HG02571 (cell line): ENCODE results near the gene ZNF714.

Source experiments
- ATAC-seq: cut with Tn5 transposase; IDR thresholded peaks from one replicate; pipeline ENCODE4 v1.9.1; 2021; ENCODE audit warnings: mild to moderate bottlenecking, moderate library complexity; ENCODE audit not compliant: unreplicated experiment

The ZNF714 gene

DNA sequence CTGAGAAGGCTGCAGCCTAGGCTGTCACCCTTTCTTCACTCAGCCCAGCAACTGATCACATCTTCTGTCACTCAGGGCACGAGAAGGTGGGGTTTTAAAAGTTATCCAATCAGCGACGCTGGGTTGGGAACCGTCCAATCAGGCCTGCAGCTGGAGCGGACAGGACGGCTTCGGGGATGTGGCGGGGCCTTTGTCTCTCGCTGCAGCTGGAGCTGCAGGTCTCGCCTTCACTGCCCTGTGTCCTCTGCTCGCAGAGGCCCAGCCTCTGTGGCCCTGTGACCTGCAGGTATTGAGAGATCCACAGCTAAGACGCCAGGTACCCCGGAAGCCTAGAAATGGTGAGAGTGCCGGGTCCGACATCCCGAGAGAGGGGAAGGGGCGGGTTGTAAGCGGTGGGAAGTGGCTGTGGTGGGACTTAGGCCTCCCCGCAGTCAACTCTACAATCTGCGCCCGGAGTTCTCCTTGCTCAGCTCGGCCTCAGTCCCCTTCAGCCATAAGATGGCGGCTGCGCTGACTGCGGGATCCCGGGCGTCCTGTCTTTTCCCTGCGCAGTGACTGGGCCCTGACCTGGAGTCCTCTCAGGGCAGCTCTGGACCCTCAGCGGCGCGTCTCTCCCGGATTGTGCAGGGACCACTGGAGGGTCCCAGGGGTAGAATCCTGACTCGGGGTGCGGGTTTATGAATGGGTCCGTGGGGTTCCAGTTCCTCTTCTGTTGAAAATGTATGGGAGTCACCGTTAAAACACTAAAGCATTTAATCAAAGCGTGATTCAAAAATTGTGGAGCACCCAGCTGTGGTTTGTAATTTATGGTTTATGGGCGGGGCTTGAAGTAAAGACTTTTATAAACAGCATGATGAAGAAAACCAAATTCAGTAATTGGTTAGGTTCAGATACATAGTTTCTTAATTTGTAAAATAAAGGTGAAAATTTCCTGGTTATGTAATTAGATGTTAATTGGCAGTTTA, at the start of gene ZNF714:
ZNF714 (plus strand) TSS at position 193 of the 965 bp plus-strand sequence. CDS start 16,066 bp downstream, outside the sequence.
- peak; percentile 96 for ATAC-seq

DNA sequence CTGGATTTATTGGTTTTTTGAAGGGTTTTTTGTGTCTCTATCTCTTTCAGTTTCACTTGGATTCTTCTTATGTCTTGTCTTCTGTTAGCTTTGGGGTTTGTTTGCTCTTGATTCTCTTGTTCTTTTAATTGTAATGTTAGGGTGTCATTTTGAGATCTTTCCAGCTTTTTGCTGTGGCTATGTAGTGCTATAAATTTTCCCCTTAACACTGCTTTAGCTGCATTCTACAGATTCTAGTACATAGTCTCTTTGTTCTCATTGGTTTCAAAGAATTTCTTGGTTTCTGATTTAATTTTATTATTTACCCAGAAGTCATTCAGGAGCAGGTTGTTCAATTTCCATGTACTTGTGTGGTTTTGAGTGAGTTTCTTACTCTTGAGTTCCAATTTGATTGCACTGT, 37.0 kb upstream of the ZNF714 start:
- ATAC-seq = no peak

DNA sequence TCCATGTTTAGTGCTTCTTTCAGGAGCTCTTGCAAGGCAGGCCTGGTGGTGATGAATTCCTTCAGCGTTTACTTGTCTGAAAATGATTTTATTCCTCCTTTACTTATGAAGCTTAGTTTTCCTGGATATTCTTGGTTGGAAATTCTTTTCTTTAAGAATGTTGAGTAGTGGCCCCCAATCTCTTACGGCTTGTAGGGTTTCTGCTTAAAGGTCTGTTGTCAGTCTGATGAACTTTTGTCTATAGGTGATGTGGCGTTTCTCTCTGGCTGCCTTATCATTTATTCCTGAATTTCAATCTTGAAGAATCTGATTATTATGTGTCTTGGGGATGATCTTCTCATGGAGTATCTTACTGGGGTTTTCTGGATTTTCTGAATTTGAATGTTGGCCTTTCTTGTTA, 35.5 kb upstream of the ZNF714 start:
- no peak for ATAC-seq

GRCh38 chr19:21047716-21048115, 34.3 kb upstream of the ZNF714 start:
- ATAC-seq = no peak

DNA sequence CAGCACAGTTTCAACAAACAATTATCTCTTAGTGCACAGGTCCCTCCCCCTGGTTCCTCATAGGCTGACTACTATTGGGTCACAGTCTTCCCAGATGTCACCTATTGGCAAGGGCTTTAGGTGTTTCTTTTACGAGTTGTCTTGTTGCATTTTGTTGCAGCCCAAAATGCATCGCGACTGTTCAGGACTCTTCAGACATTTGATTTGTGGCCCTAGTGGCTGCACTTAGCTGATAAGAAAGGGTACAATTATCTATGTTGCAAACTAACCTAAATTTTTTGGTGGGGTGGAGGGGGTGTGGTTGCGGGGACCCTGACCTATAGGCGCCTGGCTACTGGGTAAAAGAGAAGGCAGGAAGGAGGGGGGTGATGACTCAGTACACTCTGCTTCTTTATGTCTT, 29.1 kb upstream of the ZNF714 start:
- ATAC-seq = no peak

DNA sequence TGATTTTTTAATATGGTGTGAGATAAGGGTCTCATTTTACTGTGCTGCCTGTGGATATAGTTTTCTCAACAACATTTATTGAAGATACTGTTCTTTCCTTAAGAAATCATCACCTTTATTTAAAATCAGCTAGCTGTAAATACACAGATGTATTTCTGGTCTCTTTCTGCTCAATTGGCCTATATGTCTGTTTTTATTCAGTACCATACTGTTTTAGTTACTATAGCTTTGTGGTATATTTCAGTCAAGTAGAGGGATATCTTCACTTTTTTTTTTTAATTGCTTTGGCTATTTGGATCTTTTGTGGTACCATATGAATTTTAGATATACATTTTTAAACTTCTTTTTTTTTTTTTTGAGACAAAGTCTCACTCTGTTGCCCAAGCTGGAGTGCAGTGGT, 16.7 kb upstream of the ZNF714 start:
- ATAC-seq = no peak

DNA sequence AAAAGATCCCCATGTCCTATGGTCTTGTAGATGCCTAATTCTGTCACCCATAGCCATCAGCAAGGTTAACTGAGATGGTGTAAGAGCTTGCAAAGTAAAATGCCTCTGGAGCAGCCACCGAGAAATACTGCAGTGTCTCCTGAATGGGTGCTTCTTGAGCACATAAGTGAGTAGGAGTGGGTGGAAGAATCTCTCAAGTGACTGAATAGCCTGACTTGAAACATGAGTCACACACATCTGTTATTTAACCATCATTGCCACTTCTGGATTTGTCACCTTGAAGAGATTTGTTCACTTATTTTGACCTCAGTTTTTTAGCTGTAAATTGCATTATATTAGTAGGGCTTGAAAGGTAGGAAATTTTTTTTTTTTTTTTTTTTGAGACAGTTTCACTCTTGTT, 2.3 kb downstream of the ZNF714 start:
- ATAC-seq = no peak

GRCh38 chr19:21087871-21088270, 5.9 kb downstream of the ZNF714 start:
- ATAC-seq = no peak

GRCh38 chr19:21092109-21092508, 10.1 kb downstream of the ZNF714 start:
- ATAC-seq = no peak

- ATAC-seq = no peak
Measured at GRCh38 chr19:21094347-21095025, 12.5 kb downstream of the ZNF714 start.

DNA sequence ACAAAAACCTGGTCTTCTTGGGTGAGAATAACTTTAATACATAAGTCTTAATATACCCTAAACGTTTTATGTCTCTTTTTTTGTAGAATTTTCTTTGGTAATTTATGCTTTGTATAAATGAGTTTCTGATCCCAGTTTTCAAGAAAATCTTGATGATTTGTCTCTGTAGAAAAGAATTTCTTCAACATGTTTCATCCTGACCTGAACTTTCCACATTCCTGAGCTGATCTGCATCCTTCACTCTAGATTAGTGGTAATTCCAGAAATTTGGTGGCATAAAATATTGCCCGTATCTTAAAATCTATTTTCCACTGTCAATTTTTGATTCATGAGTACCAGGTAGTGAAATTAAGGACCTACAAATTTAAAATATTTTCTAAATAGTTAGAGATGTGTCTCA, 16.3 kb downstream of the ZNF714 start:
- ATAC-seq = no peak

GRCh38 chr19:21101521-21102242, 19.7 kb downstream of the ZNF714 start:
- ATAC-seq = no peak

- no peak for ATAC-seq
Measured at GRCh38 chr19:21109116-21109515, 27.1 kb downstream of the ZNF714 start.

- no peak for ATAC-seq
Measured at GRCh38 chr19:21110183-21110582, 28.2 kb downstream of the ZNF714 start.

DNA sequence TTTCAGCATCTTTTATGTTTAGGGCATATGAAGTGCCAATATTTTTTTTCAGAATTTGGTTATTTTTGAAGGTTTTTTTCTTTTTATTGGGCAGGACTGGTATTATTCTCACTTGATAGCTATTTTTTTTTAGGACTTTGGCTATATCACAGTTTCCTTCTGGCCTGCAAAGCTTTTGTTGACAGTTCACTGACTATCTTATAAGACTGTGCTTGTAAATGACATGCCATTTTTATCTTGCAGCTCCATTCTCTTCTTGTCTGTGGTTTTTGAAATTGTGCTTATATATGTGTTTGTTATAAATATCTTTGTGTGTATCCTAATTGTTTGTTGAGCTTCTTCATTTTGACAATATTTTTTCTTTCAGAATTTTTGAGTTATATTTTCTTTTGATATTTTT, 33.4 kb downstream of the ZNF714 start:
- no peak for ATAC-seq

GRCh38 chr19:21117041-21117907, 35.3 kb downstream of the ZNF714 start:
- no peak for ATAC-seq

GRCh38 chr19:21126078-21126477, 44.1 kb downstream of the ZNF714 start:
- ATAC-seq = no peak

GRCh38 chr19:21127001-21127400, 45.0 kb downstream of the ZNF714 start:
- ATAC-seq = no peak

GRCh38 chr19:21127898-21128297, 45.9 kb downstream of the ZNF714 start:
- ATAC-seq = no peak

- ATAC-seq = no peak
Measured at GRCh38 chr19:21128901-21129698, 47.1 kb downstream of the ZNF714 start.
